ENCODE measurements around the gene CISH.

Gene CISH

GRCh38 chr3:50611464-50612233 lies at the start of gene CISH:
Gene CISH (minus strand): TSS chr3:50611774. CDS start chr3:50611650, 124 bp downstream.
- peak; percentile 99 for DNase-seq (ENCODE audit: low spot score)

GRCh38 chr3:50660386-50660785 lies 48.8 kb upstream of the CISH start:
- DNase-seq (ENCODE audit: low spot score): no peak

- DNase-seq (ENCODE audit: low spot score): no peak
These were observed 47.3 kb upstream of the CISH start for GRCh38 chr3:50658831-50659230.

GRCh38 chr3:50658416-50658815 lies 46.8 kb upstream of the CISH start:
- DNase-seq (ENCODE audit: low spot score): no peak

- DNase-seq (ENCODE audit: low spot score): no peak
These were observed 46.2 kb upstream of the CISH start for GRCh38 chr3:50657816-50658215.

- no peak for DNase-seq (ENCODE audit: low spot score)
These were observed 45.8 kb upstream of the CISH start for GRCh38 chr3:50657407-50657806.

- no peak for DNase-seq (ENCODE audit: low spot score)
These were observed 45.0 kb upstream of the CISH start for GRCh38 chr3:50656417-50657195.

- peak; percentile 35 for DNase-seq (ENCODE audit: low spot score)
These were observed 43.6 kb upstream of the CISH start for GRCh38 chr3:50655009-50655830.

- no peak for DNase-seq (ENCODE audit: low spot score)
These were observed 42.5 kb upstream of the CISH start for GRCh38 chr3:50653937-50654595.

- DNase-seq (ENCODE audit: low spot score): peak; percentile 62
These were observed 41.1 kb upstream of the CISH start for GRCh38 chr3:50652709-50653108.

- DNase-seq (ENCODE audit: low spot score): no peak
These were observed 40.5 kb upstream of the CISH start for GRCh38 chr3:50651920-50652529.

GRCh38 chr3:50651445-50651844 lies 39.9 kb upstream of the CISH start:
- DNase-seq (ENCODE audit: low spot score): no peak

GRCh38 chr3:50650018-50650417 lies 38.4 kb upstream of the CISH start:
- DNase-seq (ENCODE audit: low spot score): no peak

GRCh38 chr3:50649451-50649931 lies 37.9 kb upstream of the CISH start:
- no peak for DNase-seq (ENCODE audit: low spot score)

- DNase-seq (ENCODE audit: low spot score): no peak
These were observed 37.4 kb upstream of the CISH start for GRCh38 chr3:50648944-50649343.

- DNase-seq (ENCODE audit: low spot score): no peak
These were observed 36.7 kb upstream of the CISH start for GRCh38 chr3:50648313-50648712.

- no peak for DNase-seq (ENCODE audit: low spot score)
These were observed 33.8 kb upstream of the CISH start for GRCh38 chr3:50645378-50645777.

- DNase-seq (ENCODE audit: low spot score): no peak
These were observed 33.0 kb upstream of the CISH start for GRCh38 chr3:50644561-50644960.

GRCh38 chr3:50642382-50642781 lies 30.8 kb upstream of the CISH start:
- peak; percentile 39 for DNase-seq (ENCODE audit: low spot score)

GRCh38 chr3:50639055-50639494 lies 27.5 kb upstream of the CISH start:
- DNase-seq (ENCODE audit: low spot score): no peak

GRCh38 chr3:50637945-50638344 lies 26.4 kb upstream of the CISH start:
- no peak for DNase-seq (ENCODE audit: low spot score)

All from activated CD4-positive, alpha-beta T cell treated with anti-CD3 and anti-CD28 coated beads, Interleukin-2, Interleukin-4, amounts not matched to agents 100 ng/mL and 50 ng/mL, durations not matched to agents 16 hours and 8 hours (primary cell).